ENCODE results near the gene CPOX. TPM values are rescaled to one million over a fixed set of nuclear protein-coding genes. Genes with fewer than 3 reads are reported as not detected.

The CPOX gene
- total and polyA plus RNA-seq, 4 donors, result 19.5 to 26.7 (median 22.9) TPM

DNA sequence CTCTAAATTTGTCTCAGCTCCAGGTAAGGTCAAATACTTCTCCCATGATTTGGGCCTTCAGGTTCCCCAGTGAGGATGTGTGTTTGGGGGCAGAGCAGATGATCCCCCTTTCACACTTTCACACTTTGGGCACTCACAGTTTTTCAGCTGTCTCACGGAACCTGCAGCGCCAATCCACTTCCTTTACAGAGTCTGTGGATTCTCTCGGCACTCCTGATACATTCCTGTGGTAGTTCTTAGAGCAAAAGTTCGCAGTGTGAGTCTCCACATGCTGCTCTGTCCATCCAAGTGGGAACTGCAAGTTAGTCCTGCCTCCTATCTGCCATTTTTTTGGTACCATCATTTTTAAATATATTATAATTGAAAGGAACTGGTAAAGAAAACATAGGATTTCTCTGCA, 20.2 kb upstream of the CPOX start:
- Histone ChIP-seq H3K27me3 (ENCODE audit: control insufficient read depth, insufficient read depth, low read length) (no peaks in the 10 kb centered on the region), H3K27ac (ENCODE audit: low read depth, low read length) (no peak overlapping the region), H3K4me3 (ENCODE audit: low read depth, low read length) (no peak overlapping the region), H3K36me3 (ENCODE audit: control insufficient read depth, insufficient read depth, low read length) (no peaks in the 10 kb centered on the region), H3K4me1 (ENCODE audit: control insufficient read depth, insufficient read depth, low read length) (no peaks in the 10 kb centered on the region), H3K9me3 (ENCODE audit: control insufficient read depth, insufficient read depth, low read length) (no peaks in the 10 kb centered on the region)
- DNase-seq (ENCODE audit: low read depth in 4 of 6, low spot score in 6 of 6), result no peak
- WGBS (ENCODE audit: insufficient coverage), result 95% methylated on average over 3 of the region's 4 CpGs

DNA sequence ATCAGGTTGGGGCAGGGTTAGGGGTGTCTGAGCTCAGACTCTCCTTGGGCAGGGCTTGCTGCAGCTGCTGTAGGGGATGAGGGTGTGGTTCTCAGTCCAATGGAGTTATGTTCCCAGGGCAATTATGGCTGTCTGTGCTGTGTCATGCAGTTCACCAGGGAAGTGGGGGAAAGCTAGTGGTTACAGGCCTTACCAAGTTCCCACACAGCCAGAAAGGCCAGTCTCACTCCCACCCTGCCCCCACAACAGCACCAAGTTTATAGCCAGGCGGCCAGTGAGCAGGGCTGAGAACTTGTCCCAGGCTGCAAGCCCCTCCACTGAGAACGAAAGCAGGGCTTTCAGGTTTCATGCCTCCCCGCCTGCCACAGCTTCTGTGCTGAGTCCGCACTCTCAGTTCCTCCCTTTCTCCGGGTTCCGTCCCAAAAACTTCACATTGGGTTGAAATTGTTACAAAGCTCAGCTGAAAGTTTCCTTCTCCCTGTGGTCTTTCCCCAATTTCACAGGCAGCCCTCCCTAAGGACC, 19.6 kb upstream of the CPOX start:
- Histone ChIP-seq H3K4me1 (ENCODE audit: control insufficient read depth, insufficient read depth, low read length) (no peaks in the 10 kb centered on the region), H3K9me3 (ENCODE audit: control insufficient read depth, insufficient read depth, low read length) (no peaks in the 10 kb centered on the region), H3K36me3 (ENCODE audit: control insufficient read depth, insufficient read depth, low read length) (no peaks in the 10 kb centered on the region), H3K27me3 (ENCODE audit: control insufficient read depth, insufficient read depth, low read length) (no peaks in the 10 kb centered on the region), H3K4me3 (ENCODE audit: low read depth, low read length) (no peak overlapping the region), H3K27ac (ENCODE audit: low read depth, low read length) (no peak overlapping the region)
- DNase-seq (ENCODE audit: low read depth in 4 of 6, low spot score in 6 of 6), result no peak
- WGBS (ENCODE audit: insufficient coverage), result 91% methylated on average over 6 of the region's 6 CpGs

DNA sequence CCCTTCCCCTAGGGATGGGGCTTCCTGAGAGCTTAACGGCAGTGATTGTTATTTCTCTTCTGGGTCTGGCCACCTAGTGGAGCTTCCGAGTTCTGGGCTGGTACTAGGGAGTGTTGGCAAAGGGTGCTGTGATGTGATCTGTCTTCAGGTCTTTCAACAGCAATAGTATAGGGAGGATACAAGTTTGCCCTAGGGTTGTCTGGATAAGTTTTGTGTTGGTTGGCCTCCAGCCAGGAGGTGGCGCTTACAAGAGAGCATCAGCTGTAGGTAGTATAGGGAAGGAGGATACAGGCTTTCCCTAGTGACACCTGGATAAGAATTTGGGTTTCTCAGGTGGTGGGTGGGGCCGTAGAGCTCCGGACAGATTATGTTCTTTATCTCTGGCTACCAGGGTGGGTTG, 19.2 kb upstream of the CPOX start:
- Histone ChIP-seq H3K27ac (ENCODE audit: low read depth, low read length) (no peak overlapping the region), H3K9me3 (ENCODE audit: control insufficient read depth, insufficient read depth, low read length) (no peaks in the 10 kb centered on the region), H3K4me3 (ENCODE audit: low read depth, low read length) (no peak overlapping the region), H3K27me3 (ENCODE audit: control insufficient read depth, insufficient read depth, low read length) (no peaks in the 10 kb centered on the region), H3K4me1 (ENCODE audit: control insufficient read depth, insufficient read depth, low read length) (no peaks in the 10 kb centered on the region), H3K36me3 (ENCODE audit: control insufficient read depth, insufficient read depth, low read length) (no peaks in the 10 kb centered on the region)
- WGBS (ENCODE audit: insufficient coverage), result 82% methylated on average over 5 of the region's 5 CpGs
- no peak for DNase-seq (ENCODE audit: low read depth in 4 of 6, low spot score in 6 of 6)

DNA sequence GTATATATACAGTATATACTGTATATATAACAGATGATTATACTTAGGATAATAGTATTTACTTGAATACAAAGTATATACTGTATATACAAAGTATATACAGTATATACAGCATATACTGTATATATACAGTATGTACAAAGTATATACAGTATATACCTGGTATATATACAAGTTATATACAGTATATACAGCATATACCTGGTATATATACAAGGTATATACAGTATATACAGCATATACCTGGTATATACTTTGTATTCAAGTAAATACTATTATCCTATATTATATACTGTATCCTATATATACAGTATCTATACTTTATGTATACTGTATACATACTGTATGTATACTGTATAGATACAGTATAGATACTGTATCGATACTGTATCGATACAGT, 14.6 kb upstream of the CPOX start:
- Histone ChIP-seq H3K9me3 (ENCODE audit: control insufficient read depth, insufficient read depth, low read length) (no peaks in the 10 kb centered on the region), H3K36me3 (ENCODE audit: control insufficient read depth, insufficient read depth, low read length) (no peaks in the 10 kb centered on the region), H3K4me1 (ENCODE audit: control insufficient read depth, insufficient read depth, low read length) (no peaks in the 10 kb centered on the region), H3K27ac (ENCODE audit: low read depth, low read length) (no peak overlapping the region), H3K4me3 (ENCODE audit: low read depth, low read length) (no peak overlapping the region), H3K27me3 (ENCODE audit: control insufficient read depth, insufficient read depth, low read length) (no peaks in the 10 kb centered on the region)
- DNase-seq (ENCODE audit: low read depth in 4 of 6, low spot score in 6 of 6), result no peak
- WGBS (ENCODE audit: insufficient coverage), result no CpG with 5 or more reads among the region's 2 CpGs

GRCh38 chr3:98603580-98603979, 10.2 kb upstream of the CPOX start:
- Histone ChIP-seq H3K27ac (ENCODE audit: low read depth, low read length) (no peak overlapping the region), H3K4me3 (ENCODE audit: low read depth, low read length) (no peak overlapping the region), H3K27me3 (ENCODE audit: control insufficient read depth, insufficient read depth, low read length) (no peaks in the 10 kb centered on the region), H3K4me1 (ENCODE audit: control insufficient read depth, insufficient read depth, low read length) (no peaks in the 10 kb centered on the region), H3K36me3 (ENCODE audit: control insufficient read depth, insufficient read depth, low read length) (no peaks in the 10 kb centered on the region), H3K9me3 (ENCODE audit: control insufficient read depth, insufficient read depth, low read length) (no peaks in the 10 kb centered on the region)
- DNase-seq (ENCODE audit: low read depth in 4 of 6, low spot score in 6 of 6), result no peak

- Histone ChIP-seq H3K9me3 (ENCODE audit: control insufficient read depth, insufficient read depth, low read length) (no peaks in the 10 kb centered on the region), H3K36me3 (ENCODE audit: control insufficient read depth, insufficient read depth, low read length) (no peaks in the 10 kb centered on the region), H3K4me3 (ENCODE audit: low read depth, low read length) (no peak overlapping the region), H3K4me1 (ENCODE audit: control insufficient read depth, insufficient read depth, low read length) (no peaks in the 10 kb centered on the region), H3K27me3 (ENCODE audit: control insufficient read depth, insufficient read depth, low read length) (no peaks in the 10 kb centered on the region), H3K27ac (ENCODE audit: low read depth, low read length) (no peak overlapping the region)
- peak; percentile 17 to 92 (median 49) for DNase-seq (ENCODE audit: low read depth in 4 of 6, low spot score in 6 of 6)
- WGBS (ENCODE audit: insufficient coverage), result 10% methylated on average over 2 of the region's 4 CpGs
These were observed 8.8 kb upstream of the CPOX start for GRCh38 chr3:98602078-98602678.

GRCh38 chr3:98601180-98601579, 7.8 kb upstream of the CPOX start:
- no CpG with 5 or more reads among the region's 2 CpGs for WGBS (ENCODE audit: insufficient coverage)
- H3K36me3 ChIP-seq (ENCODE audit: control insufficient read depth, insufficient read depth, low read length), result no peaks in the 10 kb centered on the region
- H3K4me3 ChIP-seq (ENCODE audit: low read depth, low read length), result no peak overlapping the region
- H3K27me3 ChIP-seq (ENCODE audit: control insufficient read depth, insufficient read depth, low read length), result no peaks in the 10 kb centered on the region
- peak overlapping the region; percentile 33 for H3K27ac ChIP-seq (ENCODE audit: low read depth, low read length)
- H3K9me3 ChIP-seq (ENCODE audit: control insufficient read depth, insufficient read depth, low read length), result no peaks in the 10 kb centered on the region
- no peak for DNase-seq (ENCODE audit: low read depth in 4 of 6, low spot score in 6 of 6)
- H3K4me1 ChIP-seq (ENCODE audit: control insufficient read depth, insufficient read depth, low read length), result no peaks in the 10 kb centered on the region

DNA sequence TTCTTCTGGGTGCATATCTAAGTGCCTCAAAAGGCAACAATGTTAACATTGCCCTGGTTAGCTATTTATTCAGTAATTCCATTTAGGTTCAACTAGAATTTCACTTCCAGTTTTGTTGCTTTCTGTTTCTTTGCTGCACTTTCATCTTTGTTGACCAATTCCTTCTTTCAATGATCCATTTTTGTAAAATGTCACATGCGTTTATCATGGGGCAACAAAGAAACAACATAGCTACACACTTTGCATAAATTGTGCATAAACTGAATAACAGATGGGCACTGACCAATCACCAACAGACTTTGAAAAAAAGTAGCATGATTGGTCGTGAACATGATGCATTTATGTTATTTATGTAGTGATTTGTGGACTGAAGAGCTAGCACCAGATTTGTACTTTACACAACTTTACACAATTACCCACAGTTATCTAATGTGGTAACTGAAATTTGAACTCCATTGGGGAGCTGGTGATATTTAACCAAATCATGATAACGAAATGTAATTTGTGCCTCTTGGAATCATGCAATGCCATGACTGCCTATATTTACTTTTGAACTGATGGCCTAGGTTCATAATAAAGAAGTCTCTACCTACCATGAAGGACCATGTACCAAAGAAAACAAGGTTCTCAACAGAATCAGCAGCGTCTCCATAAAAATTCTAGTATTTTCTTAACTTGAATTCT, 7.1 kb upstream of the CPOX start:
- Histone ChIP-seq H3K36me3 (ENCODE audit: control insufficient read depth, insufficient read depth, low read length) (no peaks in the 10 kb centered on the region), H3K4me1 (ENCODE audit: control insufficient read depth, insufficient read depth, low read length) (no peaks in the 10 kb centered on the region), H3K9me3 (ENCODE audit: control insufficient read depth, insufficient read depth, low read length) (no peaks in the 10 kb centered on the region), H3K27me3 (ENCODE audit: control insufficient read depth, insufficient read depth, low read length) (no peaks in the 10 kb centered on the region), H3K27ac (ENCODE audit: low read depth, low read length) (no peak overlapping the region), H3K4me3 (ENCODE audit: low read depth, low read length) (no peak overlapping the region)
- WGBS (ENCODE audit: insufficient coverage), result no CpG with 5 or more reads among the region's 4 CpGs
- DNase-seq (ENCODE audit: low read depth in 4 of 6, low spot score in 6 of 6), result no peak

DNA sequence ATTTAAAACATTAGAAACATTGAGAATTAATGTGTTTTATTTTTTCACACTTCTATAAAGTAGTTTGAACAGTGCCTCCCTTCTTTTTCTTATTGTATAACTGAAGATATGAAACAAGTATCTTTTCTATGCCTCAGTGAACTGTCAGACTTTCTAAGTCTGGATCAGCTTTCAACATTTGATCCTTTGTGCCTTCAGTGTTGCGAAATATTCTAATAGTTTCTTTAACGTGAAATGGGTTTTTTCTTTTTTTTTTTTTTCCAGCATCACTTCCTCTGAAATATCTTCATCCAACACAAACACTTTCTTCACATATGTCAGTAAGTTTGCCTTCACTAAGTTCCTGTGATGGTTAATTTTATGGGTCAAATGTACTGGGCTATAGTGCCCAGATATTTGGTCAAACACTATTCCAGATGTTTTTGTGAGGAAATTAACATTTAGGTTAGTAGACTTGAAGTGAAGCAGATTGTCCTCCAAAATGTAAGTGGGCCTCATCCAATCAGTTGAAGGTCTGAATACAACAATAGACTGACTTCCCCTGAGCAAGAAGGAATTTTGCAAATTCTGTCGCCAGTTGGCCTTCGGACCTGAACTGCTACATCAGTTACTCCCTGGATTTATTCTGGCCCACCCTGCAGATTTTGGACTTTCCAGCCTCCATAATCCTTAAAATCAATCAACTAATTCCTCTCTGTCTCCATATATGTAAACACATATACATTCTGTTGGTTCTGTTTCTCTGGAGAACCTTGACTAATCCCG, 6.4 kb upstream of the CPOX start:
- DNase-seq (ENCODE audit: low read depth in 4 of 6, low spot score in 6 of 6), result no peak
- Histone ChIP-seq H3K36me3 (ENCODE audit: control insufficient read depth, insufficient read depth, low read length) (no peaks in the 10 kb centered on the region), H3K9me3 (ENCODE audit: control insufficient read depth, insufficient read depth, low read length) (no peaks in the 10 kb centered on the region), H3K27ac (ENCODE audit: low read depth, low read length) (no peak overlapping the region), H3K4me3 (ENCODE audit: low read depth, low read length) (no peak overlapping the region), H3K27me3 (ENCODE audit: control insufficient read depth, insufficient read depth, low read length) (no peaks in the 10 kb centered on the region), H3K4me1 (ENCODE audit: control insufficient read depth, insufficient read depth, low read length) (no peaks in the 10 kb centered on the region)
- 87% methylated on average over 3 of the region's 5 CpGs for WGBS (ENCODE audit: insufficient coverage)

Data from spinal cord (tissue), 10 donors.